GM12878 (cell line): ENCODE results near the gene APLP2. TPM values are rescaled to one million over a fixed set of nuclear protein-coding genes. Genes with fewer than 3 reads are reported as not detected.

Experiments
- ATAC-seq: fragments of 200-7000 bp; cut with Tn5 transposase; 3 replicates; pipeline ENCODE4 v1.9.1; 2020; ENCODE audit warnings: mild to moderate bottlenecking, moderate library complexity
- BruUV-seq: library from RNA; stranded (reverse); fragments of 400-500 nt; replicated peaks from 2 replicates; lab custom pipeline; 2021; lab: Mats Ljungman, UMichigan
- CTCF ChIA-PET: fragments of 300-600 bp; sonication (Branson Sonifier 250); formaldehyde crosslinking; extraction: SDS; loops from one replicate; lab custom pipeline; 2021; ENCODE audit warnings: inconsistent platforms; lab: Yijun Ruan, JAX
- POLR2A ChIA-PET: fragments of 350-600 bp; formaldehyde crosslinking; extraction: SDS; loops from one replicate; lab custom pipeline; 2021; ENCODE audit warnings: inconsistent platforms; lab: Charles Lee
- RAD21 ChIA-PET: fragments of 300-600 bp; sonication (Branson Sonifier 250); formaldehyde crosslinking; loops from one replicate; lab custom pipeline; 2023; ENCODE audit warnings: antibody characterized with exemption; ENCODE audit not compliant: unreplicated experiment; lab: Charles Lee
- SMC1A ChIA-PET: fragments of 300-600 bp; sonication (Branson Sonifier 250); formaldehyde crosslinking; loops from one replicate; lab custom pipeline; 2023; ENCODE audit not compliant: unreplicated experiment, uncharacterized antibody; lab: Charles Lee
- DNase-seq: peaks from one replicate; pipeline ENCODE4 v3.0.0-alpha.2; 2011; ENCODE audit warnings: low read depth, low spot score
- FAIRE-seq: peaks from 3 replicates; lab custom pipeline; 2011; peaks lifted over from hg19 to GRCh38; lab: Jason Lieb, UNC
- H2AFZ ChIP-seq: 2 replicates; pipeline ENCODE4 v1.6.0; 2011; ENCODE audit warnings: low read depth, low read length, control low read depth; ENCODE audit not compliant: control insufficient read depth
- H3K27ac ChIP-seq: 2 replicates; pipeline ENCODE4 v1.5.1; 2011; ENCODE audit warnings: control low read depth; ENCODE audit not compliant: control insufficient read depth, insufficient read depth
- H3K27me3 ChIP-seq, 2 experiments: replicated peaks in 1 of 2; 2 replicates each; pipeline versions ENCODE4 v1.6.0 to v1.6.1; 2011; ENCODE audit warnings: low read length in 1 of 2; ENCODE audit not compliant: control insufficient read depth in 2 of 2, insufficient read depth in 2 of 2
- H3K36me3 ChIP-seq, 2 experiments: 2 replicates each; pipeline ENCODE4 v1.5.1; 2011; ENCODE audit warnings: low read length in 1 of 2; ENCODE audit not compliant: control insufficient read depth in 2 of 2, insufficient read depth in 2 of 2
- H3K4me1 ChIP-seq: 2 replicates; pipeline ENCODE4 v1.6.1; 2011; ENCODE audit warnings: mild to moderate bottlenecking, low read length, moderate library complexity, mixed read lengths; ENCODE audit not compliant: control insufficient read depth, insufficient read depth
- H3K4me2 ChIP-seq: 2 replicates; pipeline ENCODE4 v1.6.0; 2011; ENCODE audit warnings: control low read depth; ENCODE audit not compliant: control insufficient read depth, insufficient read depth
- H3K4me3 ChIP-seq: fragments of 200-600 bp; sonication (generic); 2 replicates; pipeline ENCODE4 v1.5.1; 2016
- H3K79me2 ChIP-seq: 2 replicates; pipeline ENCODE4 v1.6.0; 2011; ENCODE audit warnings: low read length; ENCODE audit not compliant: control insufficient read depth, insufficient read depth
- H3K9ac ChIP-seq: 2 replicates; pipeline ENCODE4 v1.8.0; 2011; ENCODE audit warnings: low read length, control low read depth, mixed read lengths; ENCODE audit not compliant: control insufficient read depth, insufficient read depth
- H3K9me3 ChIP-seq: replicated peaks from 3 replicates; pipeline ENCODE4 v1.5.1; 2011; ENCODE audit warnings: mild to moderate bottlenecking, low read length; ENCODE audit not compliant: control insufficient read depth, insufficient read depth
- H4K20me1 ChIP-seq: 2 replicates; pipeline ENCODE4 v1.6.0; 2011; ENCODE audit not compliant: control insufficient read depth, insufficient read depth
- BCL11A ChIP-seq: IDR thresholded peaks from 2 replicates; pipeline ENCODE4 v1.6.1; 2011; ENCODE audit warnings: low read depth, low read length
- BMI1 ChIP-seq: fragments of 450-650 bp; IDR thresholded peaks from 2 replicates; pipeline ENCODE4 v1.6.1; 2016; ENCODE audit warnings: mild to moderate bottlenecking, moderate library complexity, borderline replicate concordance
- E2F4 ChIP-seq: IDR thresholded peaks from 2 replicates; pipeline ENCODE4 v1.6.1; 2012; ENCODE audit warnings: low read depth, low read length, improper control_type of control experiment
- ELK1 ChIP-seq: IDR thresholded peaks from 2 replicates; pipeline ENCODE4 v1.6.1; 2012; ENCODE audit warnings: low read depth, low read length, improper control_type of control experiment
- IKZF2 ChIP-seq, 2 experiments: fragments of 450-650 bp; IDR thresholded peaks; 2 replicates each; pipeline ENCODE4 v1.6.1; 2017; ENCODE audit warnings: mild to moderate bottlenecking in 2 of 2, moderate library complexity in 2 of 2
- IRF4 ChIP-seq: IDR thresholded peaks from 2 replicates; pipeline ENCODE4 v1.6.1; 2011; ENCODE audit warnings: low read depth, low read length
- MYB ChIP-seq: fragments of 150-350 bp; IDR thresholded peaks from 2 replicates; pipeline ENCODE4 v1.6.1; 2014; ENCODE audit warnings: mild to moderate bottlenecking, low read depth, low read length, borderline replicate concordance
- NKRF ChIP-seq: fragments of 450-650 bp; conservative IDR thresholded peaks from 2 replicates; pipeline ENCODE4 v1.6.1; 2017; ENCODE audit warnings: mild to moderate bottlenecking, moderate library complexity
- PAX5 ChIP-seq: IDR thresholded peaks from 2 replicates; pipeline ENCODE4 v1.6.1; 2011; ENCODE audit warnings: low read depth, low read length, borderline replicate concordance
- POLR2A ChIP-seq: IDR thresholded peaks from 2 replicates; pipeline ENCODE4 v1.6.1; 2011; ENCODE audit warnings: low read depth, mild to moderate bottlenecking, low read length
- RBBP5 ChIP-seq: fragments of 200-600 bp; sonication (generic); conservative IDR thresholded peaks from 2 replicates; pipeline ENCODE4 v1.6.1; 2016
- SPI1 ChIP-seq: IDR thresholded peaks from 2 replicates; pipeline ENCODE4 v1.6.1; 2011; ENCODE audit warnings: low read depth, mild to moderate bottlenecking, low read length, moderate library complexity, borderline replicate concordance; ENCODE audit not compliant: insufficient read depth
- SUZ12 ChIP-seq: fragments of 200-600 bp; sonication (generic); IDR thresholded peaks from one replicate; pipeline ENCODE4 v1.6.1; 2018; ENCODE audit warnings: antibody characterized with exemption, mild to moderate bottlenecking; ENCODE audit not compliant: unreplicated experiment
- ZBTB33 ChIP-seq: fragments of 450-650 bp; IDR thresholded peaks from 2 replicates; pipeline ENCODE4 v1.6.1; 2017; ENCODE audit warnings: mild to moderate bottlenecking
- ZNF207 ChIP-seq: fragments of 450-650 bp; IDR thresholded peaks from 2 replicates; pipeline ENCODE4 v1.6.1; 2014; ENCODE audit warnings: antibody characterized with exemption, mild to moderate bottlenecking, borderline replicate concordance
- ZNF622 ChIP-seq: fragments of 450-650 bp; IDR thresholded peaks from 2 replicates; pipeline ENCODE4 v1.6.1; 2017; ENCODE audit warnings: mild to moderate bottlenecking, inconsistent platforms
- WGBS: methylation state at CpG from one replicate; pipeline ENCODE4 v1.1.6; 2016; ENCODE audit warnings: low lambda C conversion rate; ENCODE audit not compliant: insufficient replicate concordance, insufficient coverage; ENCODE audit errors: missing lambda C conversion rate; 5-methylcytosine and 5-hydroxymethylcytosine counted together
- in situ Hi-C: fragments of 300-500 bp; cut with MboI; formaldehyde crosslinking; loops from 9 replicates; pipeline ENCODE4 v1.14.3; 2018; ENCODE audit warnings: mixed read lengths
- intact Hi-C: fragments of 100-400 bp; cut with micrococcal nuclease; formaldehyde crosslinking; loops from one replicate; pipeline ENCODE4 v1.14.2; 2022; ENCODE audit not compliant: unreplicated experiment
- polyA plus RNA-seq, 11 experiments: library from polyadenylated mRNA; depleted of rRNA in 4 of 11; unstranded in 6 of 11; stranded (reverse) in 5 of 11; fragments of >200 nt; fragmentation: Nextera tagmentation in 4 of 11; fragmentation: Illumina TruSeq in 1 of 11; extraction: Ambion mirVana in 4 of 11; extraction: Trizol in 1 of 11; gene quantifications; 1 replicate in 1 of 11; 2 replicates in 10 of 11; pipeline versions ENCODE4 v1.2.1 to v1.2.3, GENCODE V29; 2011 to 2016; ENCODE audit warnings: inconsistent platforms in 2 of 11, missing spikeins in 2 of 11, low read depth in 1 of 11
- total RNA-seq, 4 experiments: library from RNA; depleted of rRNA in 3 of 4; stranded (reverse); fragments of >200 nt in 3 of 4; fragmentation: Illumina TruSeq in 1 of 4; extraction: Trizol in 1 of 4; gene quantifications; 2 replicates each; pipeline versions ENCODE4 v1.2.1 to v1.2.3, GENCODE V29; 2013 to 2021

The APLP2 gene
- total and polyA plus RNA-seq, 10 of the 15 experiments (the other 5 are each of a cell fraction or from before 2014, with no cell fraction given): 2.3 to 38.8 (median 21.3) TPM

- H3K9me3 ChIP-seq: no peaks in the 10 kb centered on the region
- TF ChIP-seq MYB (no peak), BMI1 (no peak), RBBP5 (no peak), ZNF622 (no peak), IRF4 (no peak), PAX5 (no peak), BCL11A (no peak), SUZ12 (no peak), E2F4 (no peak), ELK1 (no peak), POLR2A (no peak), ZNF207 (no peak), IKZF2 (IDR thresholded peaks at IDR 0.05) (no peak), NKRF (no peak), ZBTB33 (no peak), SPI1 (no peak)
- CTCF ChIA-PET: interaction anchor here (0.9 to 2.0 kb wide), 2 partner anchors 15 to 77 kb away, joined by 3 to 5 read pairs; no protein-coding TSS in a partner anchor
- POLR2A ChIA-PET: no interaction called here
- H3K9ac ChIP-seq: no peak overlapping the region
- no peaks in the 10 kb centered on the region for H3K4me1 ChIP-seq
- no peaks in the 10 kb centered on the region for H4K20me1 ChIP-seq
- peaks cover 0 to 7% of the 10 kb centered on the region in 2 experiments; a peak in 2 of 4 replicates for H3K27me3 ChIP-seq
- in situ Hi-C loops: no loop called here
- no peak for DNase-seq
- no peak overlapping the region for H2AFZ ChIP-seq
- SMC1A ChIA-PET: interaction anchor here (1.4 kb wide), 1 partner anchor 114 kb away, joined by 3 read pairs; no protein-coding TSS in a partner anchor
- no peaks in the 10 kb centered on the region for H3K79me2 ChIP-seq
- H3K27ac ChIP-seq: no peak overlapping the region
- WGBS: 16% methylated on average over 5 of the region's 5 CpGs
- no peak overlapping the region for H3K4me3 ChIP-seq
- FAIRE-seq: no peak
- RAD21 ChIA-PET: interaction anchor here (1.0 kb wide), 1 partner anchor 75 kb away, joined by 3 read pairs; no protein-coding TSS in a partner anchor
- H3K36me3 ChIP-seq: no peaks in the 10 kb centered on the region
- no peak overlapping the region for H3K4me2 ChIP-seq
- BruUV-seq: no TSS peak
- no peak for ATAC-seq
- intact Hi-C loops: no loop called here
These were observed 14.1 kb upstream of the APLP2 start for GRCh38 chr11:130055617-130056016.
